ENCODE measurements around the gene ZFR.
"Not testable (repeated sequence)": the region's sequence is repeated elsewhere in the genome, so short reads cannot be mapped to it uniquely, and the experiment has no call there.

Gene ZFR

DNA sequence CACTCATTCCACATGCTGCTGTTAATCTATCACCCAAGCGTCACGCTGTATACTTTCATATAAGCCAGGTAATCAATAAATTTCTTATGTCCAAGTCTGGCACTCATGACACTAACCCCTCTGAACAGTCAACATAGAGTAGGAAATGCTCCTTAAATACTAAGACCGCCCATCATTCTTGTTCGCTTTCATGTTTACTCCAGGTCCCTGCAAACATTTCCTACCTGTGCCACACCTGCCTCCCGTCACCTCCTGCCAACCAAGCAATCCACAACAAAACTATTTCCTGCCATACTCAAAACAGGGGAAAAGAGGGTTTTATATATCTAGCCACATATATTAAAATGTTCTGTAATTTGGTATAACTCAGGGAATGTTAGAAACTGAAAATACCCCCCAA, 39.0 kb downstream of the ZFR start:
- no peak for DNase-seq

GRCh38 chr5:32403760-32404159, 40.8 kb downstream of the ZFR start:
- DNase-seq = no peak

GRCh38 chr5:32400401-32400800, 44.1 kb downstream of the ZFR start:
- DNase-seq = no peak

- DNase-seq = not testable (repeated sequence)
Observed at GRCh38 chr5:32398754-32399153, 45.8 kb downstream of the ZFR start.

- no peak for DNase-seq
Observed at GRCh38 chr5:32394981-32395380, 49.6 kb downstream of the ZFR start.

DNA sequence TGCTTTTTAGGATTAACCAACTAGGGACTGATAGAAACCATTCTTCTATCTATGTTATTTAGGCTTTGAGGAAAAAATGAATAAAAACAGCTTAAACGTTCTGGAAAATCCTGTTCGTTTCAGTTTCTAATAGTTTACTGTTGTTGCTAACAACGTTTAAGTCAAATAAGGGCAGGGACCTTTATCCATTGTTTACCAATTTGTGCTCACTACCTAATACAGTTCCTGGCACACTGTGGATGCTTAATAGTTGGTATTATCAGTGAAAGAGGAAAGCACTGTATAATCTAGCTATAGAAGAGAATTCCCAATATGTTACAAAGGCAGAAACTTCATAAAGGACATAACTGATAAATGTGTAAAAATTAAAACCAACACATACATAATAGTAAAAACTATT, 52.5 kb downstream of the ZFR start:
- DNase-seq = no peak

DNA sequence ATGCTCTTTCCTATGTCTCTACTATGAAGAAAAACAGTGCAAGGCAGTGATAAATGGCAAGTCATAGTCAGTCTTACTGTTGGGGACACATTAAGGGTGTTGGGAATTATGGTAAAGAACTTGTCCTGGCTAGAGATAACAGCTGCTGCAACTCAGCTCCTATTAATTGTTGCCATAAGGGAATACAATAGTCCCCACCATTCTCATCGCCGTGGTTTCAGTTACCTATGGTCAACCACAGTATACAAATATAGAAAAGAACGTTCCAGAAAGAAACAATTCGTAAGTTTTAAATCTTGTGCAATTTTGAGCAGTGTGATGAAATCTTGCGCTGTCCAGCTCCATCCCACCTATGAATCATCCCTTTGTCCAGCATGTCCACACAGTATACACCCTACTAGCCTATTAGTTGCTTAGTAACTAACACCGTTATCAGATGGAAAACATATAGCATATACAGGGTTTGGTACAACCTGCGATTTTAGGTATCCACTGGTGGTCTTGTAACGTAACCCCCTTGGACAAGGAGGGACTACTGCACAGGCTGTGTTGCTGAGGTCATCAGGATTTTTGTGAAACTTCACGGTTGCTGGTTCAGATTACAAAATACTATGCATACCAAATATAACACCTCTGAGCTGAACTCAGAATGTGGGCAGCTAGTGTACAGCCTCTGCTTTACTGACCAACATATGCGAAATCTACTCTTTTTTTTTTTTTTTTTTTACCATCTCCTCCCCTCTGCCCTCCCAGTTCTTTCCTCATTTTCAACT, 53.5 kb downstream of the ZFR start:
- no peak for DNase-seq

DNA sequence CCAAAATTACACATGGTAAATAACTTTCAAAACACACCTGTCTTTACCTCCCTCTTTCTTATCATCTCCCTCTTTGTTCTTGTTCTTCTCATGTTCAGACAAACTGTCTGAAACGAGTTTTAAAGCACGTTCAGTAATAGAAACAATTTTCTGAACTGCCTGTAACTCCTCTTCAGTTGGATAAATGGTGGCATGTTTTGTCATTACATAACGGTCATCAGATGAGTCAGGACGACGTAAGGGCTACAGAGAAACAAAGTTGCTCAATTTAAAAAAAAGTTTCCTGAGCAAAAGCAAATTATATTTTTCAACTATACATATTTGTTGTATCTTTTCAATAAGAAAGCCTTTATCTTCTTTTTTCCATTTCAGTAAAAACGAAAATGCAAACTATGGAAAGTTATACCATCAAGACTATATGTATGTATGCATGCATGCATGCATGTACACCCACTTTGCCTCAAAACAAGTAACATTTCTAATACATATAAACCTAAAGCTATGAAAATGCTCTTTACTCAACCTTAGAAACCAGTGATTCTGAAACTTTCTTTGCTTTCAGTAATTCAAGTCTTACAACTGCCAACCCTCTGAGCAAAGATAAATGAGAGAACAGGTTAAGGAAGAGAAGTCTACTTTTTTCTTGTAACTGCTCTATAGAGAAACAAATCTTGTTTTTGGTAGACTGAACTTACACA, 56.0 kb downstream of the ZFR start:
- DNase-seq = no peak

GRCh38 chr5:32387841-32388240, 56.7 kb downstream of the ZFR start:
- no peak for DNase-seq

DNA sequence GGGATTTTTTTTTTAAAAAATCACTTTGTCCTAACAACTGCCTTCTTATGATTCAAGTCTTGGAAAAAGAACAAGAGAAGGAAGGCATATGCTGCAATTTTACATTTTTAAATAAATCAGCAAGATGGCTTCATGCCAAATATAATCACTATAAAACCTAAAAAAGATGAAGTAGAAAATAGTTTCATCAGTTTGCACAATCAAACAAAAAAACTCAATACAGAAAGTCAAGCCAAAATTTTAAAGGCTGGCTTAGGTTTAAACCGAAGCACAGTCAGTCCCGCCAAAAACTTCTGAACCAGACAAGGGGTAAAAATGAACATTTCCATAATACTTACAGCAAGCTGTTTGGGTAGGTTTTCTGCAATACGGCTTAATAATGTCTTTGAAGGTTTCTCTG, 57.3 kb downstream of the ZFR start:
- peak in 1 of 2 experiments; percentile 52 for DNase-seq

DNA sequence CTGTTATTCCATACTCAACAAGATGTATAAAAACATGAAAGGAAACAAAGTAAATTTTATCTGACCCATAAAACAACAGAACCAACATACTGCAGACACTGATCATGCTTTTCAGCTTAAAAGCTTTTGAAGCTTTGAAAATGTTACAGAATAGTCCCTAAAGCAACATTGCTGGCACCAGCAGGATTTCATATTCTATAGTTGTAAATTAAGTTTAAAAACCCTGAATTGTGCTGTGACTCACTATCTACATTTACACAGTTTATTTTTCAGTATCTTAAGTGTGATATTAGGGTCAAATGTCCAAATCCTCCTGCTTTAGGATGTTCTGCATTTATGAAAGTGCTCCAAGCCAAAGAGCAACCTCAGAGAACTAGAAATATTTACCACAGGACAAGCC, 59.9 kb downstream of the ZFR start:
- DNase-seq = no peak

DNA sequence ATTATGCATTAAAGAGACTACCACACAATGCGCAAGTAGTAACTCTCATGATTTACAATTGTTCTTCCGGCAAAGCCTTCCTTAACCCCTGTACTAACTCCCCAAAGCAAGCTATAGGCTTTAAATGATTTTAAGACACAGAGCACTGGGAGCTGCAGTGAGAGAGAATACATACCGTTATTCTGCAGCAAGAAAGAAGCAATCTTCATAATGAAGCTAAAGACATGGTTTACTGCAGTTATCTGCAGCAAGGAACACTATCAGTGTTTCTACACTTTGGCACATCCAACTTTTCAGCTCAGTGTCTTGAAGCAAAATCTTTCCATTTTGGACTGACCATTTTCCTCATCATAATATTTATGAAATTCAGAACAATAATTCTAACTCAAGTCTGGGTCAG, 61.0 kb downstream of the ZFR start:
- no peak for DNase-seq

DNA sequence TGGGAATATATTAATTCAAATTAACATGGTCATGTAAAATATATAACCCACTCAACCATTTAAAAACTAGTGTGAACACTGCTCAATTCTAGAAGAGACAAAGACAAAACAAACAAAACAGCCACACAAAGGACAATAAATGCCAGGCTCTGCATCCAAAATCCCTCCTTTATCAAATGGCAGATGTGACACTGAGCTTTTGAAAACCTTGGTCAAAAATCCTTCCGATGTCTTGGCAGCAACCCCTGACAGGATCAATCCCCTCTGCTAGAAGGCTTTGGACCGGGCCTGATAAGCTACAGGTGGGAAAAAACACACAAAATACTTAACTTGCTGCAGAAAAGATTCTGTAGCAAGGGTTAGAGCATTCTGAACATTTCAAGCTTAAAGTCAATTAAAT, 61.5 kb downstream of the ZFR start:
- DNase-seq = no peak

- no peak for DNase-seq
Observed at GRCh38 chr5:32379421-32379820, 65.1 kb downstream of the ZFR start.

- no peak for DNase-seq
Observed at GRCh38 chr5:32378966-32379365, 65.6 kb downstream of the ZFR start.

- no peak for DNase-seq
Observed at GRCh38 chr5:32369542-32370155, 74.9 kb downstream of the ZFR start.

DNA sequence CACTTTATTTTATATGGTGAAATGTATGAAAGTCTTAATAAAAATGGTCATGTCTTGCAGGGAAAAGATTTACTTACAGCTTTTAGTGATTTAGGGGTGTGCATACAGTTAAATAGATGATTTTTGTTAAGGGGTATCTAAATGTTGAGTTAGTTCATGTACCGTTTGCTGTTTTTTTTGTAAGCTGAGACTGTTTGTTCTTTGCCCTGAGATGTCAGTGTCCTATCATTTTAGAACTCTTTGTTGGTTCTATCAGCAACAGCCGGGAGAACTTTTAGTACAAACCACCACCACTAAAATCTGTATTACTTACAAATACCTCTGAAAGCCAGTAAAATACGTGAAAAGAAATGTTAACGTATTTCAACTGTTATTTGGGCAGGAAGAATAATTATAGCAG, 75.5 kb downstream of the ZFR start:
- no peak for DNase-seq

DNA sequence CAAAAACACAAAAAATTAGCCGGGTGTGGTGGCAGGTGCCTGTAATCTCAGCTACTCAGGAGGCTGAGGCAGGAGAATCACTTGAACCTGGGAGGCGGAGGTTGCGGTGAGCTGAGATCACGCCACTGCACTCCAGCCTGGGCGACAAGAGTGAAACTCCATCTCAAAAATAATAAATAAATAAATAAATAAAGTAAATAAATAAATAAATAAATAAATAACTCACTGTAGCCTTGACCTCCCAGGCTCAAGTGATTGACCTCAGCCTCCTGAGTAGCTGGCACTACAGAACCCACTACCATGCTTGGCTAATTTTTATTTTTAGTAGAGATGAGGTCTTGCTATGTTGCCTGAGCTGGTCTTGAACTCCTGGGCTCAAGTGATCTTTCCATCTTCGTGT, 77.3 kb downstream of the ZFR start:
- DNase-seq = not testable (repeated sequence)

DNA sequence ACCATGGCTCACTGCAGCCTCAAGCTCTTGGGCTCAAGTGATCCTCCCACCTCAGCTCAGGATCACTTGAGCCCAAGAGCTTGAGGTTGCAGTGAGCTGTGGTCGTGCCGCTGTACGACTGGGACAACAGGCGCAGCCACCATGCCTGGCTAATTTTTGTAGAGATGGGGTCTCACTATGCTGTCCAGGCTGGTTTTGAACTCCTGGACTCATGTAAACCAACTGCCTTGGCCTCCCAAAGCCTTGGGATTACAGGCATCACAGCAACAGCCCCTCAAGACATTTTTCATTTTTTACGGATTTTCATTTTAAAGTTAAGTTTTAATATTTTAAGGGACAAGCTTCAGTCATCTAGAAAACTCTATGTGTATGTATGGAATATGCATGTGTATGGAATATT, 78.9 kb downstream of the ZFR start:
- no peak for DNase-seq

GRCh38 chr5:32363030-32363429, 81.5 kb downstream of the ZFR start:
- no peak for DNase-seq

- DNase-seq = no peak
Observed at GRCh38 chr5:32362527-32362926, 82.0 kb downstream of the ZFR start.

DNA sequence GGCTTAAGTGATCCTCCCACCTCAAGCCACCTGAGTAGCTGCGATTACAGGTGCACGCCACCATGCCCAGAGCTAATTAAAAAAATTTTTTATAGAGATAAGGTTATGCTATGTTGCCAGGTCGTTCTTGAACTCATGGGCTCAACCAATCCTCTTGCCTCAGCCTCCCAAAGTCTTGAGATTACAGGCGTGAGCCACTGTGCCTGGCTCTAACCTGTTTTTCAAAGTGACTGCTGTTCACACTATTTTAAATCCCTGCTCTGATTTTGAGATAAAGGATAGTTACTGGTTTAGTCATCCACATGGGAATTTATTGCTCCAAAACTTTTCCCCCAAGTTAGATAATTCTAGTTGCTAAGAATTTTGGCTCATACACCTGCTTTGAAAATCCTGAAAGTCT, 83.6 kb downstream of the ZFR start:
- DNase-seq = no peak

DNA sequence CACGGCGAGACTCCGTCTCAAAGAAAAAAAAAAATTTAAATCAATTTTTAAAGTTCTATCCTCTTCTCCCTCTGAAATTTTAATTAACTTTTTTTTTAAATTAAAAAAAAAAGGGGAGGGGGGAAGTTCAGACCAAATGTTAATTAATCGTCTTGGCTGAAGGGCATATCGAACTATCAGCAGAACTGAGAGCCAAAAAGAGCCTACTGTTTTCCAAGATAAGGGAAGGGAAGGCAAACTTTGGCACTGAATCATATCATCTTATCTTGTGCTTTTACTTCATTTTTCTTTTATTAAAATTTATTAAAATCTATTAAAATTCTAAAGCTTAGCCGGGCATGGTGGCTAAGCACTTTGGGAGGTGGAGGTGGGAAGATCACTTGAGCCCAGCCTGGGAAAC, 85.9 kb downstream of the ZFR start:
- no peak for DNase-seq

DNA sequence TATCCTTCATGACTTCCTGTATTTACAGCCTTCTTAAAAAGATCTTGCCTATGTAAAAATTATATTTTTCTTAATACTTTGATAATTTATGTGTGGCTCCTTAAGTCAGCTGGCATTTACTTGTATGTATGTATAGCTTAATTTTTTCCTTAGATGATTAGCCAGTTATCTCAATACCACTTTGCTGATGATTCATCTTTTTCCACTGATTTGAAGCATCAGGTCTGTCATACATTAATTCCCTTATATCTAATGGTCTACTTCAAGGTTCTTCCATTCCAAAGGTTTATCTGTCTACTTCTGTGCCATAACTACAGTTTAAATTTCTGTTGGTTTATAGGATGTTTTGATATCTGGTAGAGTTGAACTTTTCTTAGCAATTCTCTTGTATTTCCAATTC, 86.9 kb downstream of the ZFR start:
- no peak for DNase-seq
